HG03469 (cell line): ENCODE measurements around the gene SH3GLB1.

Source experiments
- ATAC-seq: cut with Tn5 transposase; IDR thresholded peaks from one replicate; pipeline ENCODE4 v1.9.1; 2021; ENCODE audit warnings: mild to moderate bottlenecking, moderate library complexity, moderate number of reproducible peaks; ENCODE audit not compliant: unreplicated experiment

SH3GLB1 gene

DNA sequence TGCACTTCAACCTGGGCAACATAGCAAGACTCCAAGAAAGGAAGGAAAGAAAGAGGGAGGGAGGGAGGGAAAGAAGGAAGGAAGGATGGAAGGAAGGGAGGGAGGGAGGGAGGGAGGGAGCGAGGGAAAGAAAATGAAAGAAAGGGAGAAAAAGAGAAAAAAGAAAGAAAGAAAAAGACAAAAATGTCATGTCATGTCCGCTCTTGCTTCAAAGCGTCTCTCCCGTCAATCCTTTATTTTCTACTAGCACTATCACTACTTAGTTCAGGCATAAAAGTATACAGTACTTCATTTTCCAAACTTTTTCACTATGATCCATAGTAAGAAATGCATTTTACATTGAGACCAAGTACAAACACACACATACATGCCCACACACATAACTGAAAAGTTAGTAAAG, 64.7 kb downstream of the SH3GLB1 start:
- no peak for ATAC-seq

DNA sequence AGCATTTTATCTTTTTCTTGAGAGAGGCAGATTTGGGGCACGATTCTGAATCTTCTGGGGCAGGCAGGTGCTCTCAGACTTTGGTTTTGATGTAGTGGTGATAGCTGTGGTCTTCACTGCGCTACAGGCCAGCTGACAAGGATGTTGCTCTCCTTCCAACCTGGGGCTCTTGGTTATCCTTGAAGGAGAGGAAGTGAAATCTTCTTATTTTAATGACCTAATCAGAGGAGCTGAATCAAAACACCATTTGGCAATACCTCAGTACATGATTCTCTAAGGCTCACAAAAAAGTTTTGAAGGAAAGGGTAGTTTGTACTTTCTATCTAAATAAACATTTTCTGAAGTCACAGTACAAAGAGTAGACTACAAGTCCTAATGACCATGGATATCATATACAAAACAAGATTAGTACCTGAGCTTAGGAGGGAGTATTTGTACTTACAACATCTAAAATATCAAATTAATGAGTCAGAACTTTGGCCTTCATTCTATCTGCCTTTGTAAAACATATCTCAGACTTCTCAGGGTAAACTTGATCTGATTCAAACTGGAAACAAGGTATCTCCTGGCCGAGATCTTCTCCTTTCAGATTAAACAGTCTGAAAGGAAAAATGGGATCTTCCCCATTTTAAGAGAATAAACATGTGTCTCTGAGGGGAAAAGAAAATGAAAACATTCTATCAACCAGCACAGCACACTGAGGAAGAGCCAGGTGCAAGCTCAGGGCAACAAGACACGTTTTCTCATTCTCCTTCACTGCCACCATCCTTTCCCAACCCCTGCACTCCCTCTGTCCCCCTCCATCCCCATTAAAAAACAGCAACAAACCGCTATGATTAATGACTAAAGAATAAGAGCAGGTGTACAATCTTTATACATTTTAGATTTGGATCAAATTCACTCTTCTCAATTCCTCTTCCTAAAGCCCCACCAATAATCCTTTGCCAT, 69.2 kb downstream of the SH3GLB1 start:
- ATAC-seq = no peak

DNA sequence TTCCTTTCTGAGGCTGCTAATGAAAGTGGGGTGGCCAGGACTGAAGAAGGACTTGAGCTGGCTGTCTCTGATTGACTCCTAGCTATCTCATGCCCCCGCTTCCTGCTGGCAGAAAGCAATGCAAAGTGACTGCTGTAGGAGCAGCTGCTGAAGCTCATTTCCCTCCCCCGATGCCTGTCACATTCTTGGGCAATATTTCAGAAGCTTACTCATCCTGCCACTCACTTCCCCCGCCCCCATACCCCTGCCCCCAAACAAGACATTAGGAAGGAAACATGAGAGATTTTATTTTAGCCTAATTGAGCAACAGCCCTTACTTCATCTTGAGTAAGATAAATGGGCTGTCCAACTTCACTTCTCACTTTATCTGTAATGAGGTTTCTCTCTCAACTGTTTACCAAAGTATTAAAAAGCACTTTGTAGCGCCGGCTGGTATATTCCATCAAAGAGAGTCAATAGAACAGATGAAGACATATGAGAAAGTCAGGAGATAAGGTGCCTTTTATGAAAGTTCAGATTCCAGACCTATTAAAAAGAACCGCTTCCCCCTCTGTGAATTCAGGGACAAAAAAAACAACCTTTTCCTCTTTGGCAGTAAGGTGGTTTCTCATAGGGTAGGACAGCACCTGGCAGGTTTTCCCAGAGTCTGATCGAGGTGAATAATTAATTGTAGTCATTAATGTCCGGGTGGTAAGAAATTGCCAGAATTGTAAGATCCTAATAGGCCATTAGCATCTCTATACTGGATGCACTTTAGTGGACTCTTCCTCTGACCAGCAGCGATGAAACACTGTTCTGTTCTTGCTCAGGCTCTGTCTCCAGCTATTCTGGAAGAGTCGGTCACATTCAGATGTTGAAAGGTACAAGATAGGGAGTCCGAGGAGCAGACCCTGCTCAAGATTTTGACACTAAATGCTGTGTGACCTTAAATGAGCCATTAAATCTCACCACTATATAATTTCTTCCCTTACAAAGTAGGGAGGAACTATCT, 70.2 kb downstream of the SH3GLB1 start:
- peak; percentile 78 for ATAC-seq

DNA sequence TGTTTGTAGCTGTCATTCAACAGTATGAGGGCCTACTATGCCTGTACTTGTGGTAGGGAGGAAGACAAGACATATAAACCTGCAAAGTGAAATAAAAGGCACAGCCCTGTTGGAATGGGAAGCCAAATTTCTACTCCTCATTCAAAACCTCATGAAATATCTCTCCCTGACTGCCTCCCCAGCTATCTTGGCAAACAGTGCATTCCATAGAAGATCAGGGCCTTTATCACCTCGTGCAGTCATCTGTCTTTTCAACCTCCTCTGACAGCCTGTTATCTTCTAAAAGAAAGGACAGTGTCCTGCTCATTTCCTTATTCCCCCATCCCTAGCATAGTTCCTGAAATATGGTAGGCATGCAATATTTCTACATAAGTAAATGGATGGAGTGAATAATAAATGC, 71.0 kb downstream of the SH3GLB1 start:
- ATAC-seq = no peak

DNA sequence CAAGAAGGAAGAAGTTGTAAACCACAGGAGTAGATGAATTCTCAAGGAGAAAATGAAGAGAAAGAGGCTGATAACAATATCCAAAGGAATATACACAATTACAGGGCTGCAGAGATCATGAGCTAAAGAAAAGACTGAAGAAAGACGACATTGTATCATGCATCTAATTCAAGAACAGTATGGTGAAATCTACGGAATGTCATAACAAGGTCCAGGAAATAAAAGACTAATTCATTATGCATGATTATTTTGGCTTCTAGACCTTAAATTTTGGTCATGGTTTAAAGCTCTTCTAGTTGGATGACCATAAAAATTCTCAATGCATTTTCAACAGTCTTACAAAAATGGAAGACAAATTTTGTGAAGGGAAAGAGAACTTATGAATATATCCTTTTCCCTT, 71.7 kb downstream of the SH3GLB1 start:
- ATAC-seq = no peak

DNA sequence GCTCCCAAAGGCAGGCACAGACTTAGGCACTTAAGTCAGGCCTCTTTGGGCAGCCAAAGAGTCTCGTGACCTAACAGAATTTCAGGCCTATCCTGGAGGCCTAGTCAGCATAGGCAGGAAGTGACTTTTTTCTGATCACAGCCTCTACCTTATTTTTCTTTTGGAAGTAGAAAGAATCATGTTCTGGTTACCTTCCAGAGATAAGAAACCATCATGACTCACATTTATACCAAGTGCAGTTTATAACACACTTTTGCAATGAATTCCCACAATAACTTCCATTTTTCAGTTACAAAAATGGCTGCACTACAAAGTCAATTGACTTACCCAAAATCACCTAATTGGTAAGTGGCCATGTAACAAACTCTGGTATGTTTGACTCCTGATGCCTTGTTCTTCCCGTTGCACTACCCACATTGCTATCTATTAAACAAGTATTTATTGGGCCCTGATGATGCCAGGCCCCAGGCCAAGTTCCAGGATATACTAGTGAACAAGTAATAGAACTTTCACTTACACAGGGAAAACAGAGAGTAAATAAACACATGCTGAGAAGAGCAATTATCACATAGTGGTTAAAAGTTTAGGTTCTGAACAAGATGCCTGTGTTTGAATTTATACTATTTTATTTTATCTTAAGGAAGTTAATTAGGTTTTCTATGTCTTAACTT, 74.3 kb downstream of the SH3GLB1 start:
- no peak for ATAC-seq

DNA sequence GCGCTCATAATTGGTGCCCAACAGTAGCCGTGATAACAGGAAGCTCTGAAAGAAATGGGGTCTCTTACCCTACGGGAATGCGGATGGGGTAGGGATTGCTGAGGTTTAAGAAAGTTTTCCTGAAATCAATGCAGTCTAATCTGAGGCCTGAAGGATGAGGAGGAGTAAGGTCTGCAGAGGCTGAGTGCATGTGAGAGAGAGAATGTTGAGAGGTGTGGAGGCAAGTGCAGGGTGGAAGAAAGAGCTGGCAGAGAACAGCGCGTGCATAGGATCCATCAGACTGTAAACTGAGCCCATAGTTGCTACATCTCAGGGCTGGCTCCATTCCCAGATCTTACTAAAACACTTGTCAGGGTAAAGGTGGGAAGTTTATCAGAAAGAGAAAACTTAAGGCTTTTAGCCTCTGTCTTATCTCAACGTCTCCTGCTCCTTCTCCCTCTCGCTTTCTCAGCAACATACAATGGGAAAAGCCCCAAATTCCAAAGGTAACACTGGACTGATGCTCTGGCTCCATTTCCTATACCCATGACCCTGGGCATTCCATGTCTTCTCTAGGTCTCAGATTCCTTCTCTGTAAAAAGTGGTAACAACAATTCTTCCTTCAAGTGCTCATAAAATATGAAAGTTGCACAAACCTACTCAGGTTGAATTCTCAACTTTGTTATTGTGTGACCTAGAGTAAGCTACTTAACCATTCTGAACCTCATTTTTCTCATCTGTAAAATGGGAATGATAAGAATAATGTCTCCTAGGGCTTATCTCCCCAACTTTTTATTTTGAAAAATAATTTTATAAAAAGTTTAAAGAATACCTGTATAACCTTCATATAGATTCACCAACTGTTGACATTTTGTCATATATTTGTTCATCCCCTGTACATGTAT, 75.2 kb downstream of the SH3GLB1 start:
- ATAC-seq = no peak

DNA sequence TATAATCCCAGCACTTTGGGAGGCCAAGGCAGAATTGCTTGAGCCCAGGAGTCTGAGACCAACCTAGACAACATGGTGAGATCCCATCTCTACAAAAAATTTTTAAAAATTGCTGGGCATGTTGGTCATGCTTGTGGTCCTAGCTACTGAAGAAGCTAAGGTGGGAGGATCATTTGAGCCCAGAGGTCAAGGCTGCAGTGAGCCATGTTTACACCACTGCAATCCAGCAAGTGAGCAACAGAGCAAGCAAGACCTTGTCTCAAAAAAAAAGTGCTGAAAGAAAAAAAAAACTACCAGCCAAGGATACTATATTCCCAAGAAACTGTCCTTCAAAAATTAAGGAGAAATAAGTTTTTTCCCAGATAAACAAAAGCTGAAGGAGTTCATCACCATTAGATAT, 78.1 kb downstream of the SH3GLB1 start:
- no peak for ATAC-seq

DNA sequence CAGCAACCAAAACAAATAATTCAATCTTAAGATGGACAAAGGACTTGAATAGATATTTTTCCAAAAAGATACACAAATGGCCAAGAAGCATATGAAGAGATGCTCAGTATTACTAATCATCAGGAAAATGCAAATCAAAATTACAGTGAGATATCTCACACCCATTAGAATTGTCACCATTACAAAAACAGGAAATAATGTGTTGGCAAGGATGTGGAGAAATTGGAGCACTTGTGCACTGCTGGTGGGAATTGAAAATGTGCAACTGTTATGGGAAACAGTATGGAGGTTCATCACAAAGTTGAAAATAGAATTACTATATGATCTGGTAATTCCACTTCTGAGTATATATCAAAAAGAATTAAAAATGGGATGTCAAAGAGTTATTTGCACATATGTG, 83.2 kb downstream of the SH3GLB1 start:
- no peak for ATAC-seq

DNA sequence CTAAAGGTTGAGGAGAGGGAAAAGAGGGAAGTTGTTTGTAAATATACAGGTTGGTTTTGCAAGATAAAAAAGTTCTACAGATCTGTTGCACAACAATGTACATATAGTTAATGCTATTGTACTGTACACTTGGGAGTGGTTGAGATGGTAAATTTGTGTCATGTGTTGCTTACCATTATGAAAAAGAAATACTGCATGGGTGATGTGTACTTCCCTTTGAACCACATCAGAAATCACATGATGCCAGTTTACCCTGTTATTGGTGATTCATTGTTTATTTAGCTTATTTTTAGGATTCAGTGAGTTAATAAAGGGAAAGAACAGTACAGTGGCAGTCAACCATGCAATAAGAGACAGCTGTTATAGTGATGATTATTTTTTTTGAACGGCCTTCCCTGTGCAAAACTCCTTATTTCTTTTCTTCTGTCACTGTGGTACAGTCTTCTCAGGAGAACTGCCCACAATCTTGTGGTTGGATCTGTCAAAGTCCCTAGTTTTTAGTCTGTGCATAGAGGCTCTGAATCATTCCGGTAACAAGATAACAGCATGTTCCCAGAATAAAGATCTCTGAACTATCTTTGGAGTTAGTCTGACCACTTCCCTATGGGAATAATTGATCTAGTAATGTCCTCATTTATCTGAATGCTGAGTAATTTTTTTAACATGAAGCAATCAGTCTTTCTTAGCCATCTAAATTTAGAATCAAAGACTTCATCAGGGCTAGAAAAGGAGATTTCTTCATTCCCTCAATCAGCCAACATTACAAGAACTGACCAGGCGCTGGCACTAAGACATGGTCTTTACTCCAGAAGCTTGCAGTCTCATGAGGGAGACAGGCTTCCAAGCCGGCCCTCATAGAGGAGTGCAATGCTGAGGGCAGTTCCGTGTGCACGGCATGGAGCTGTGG, 84.2 kb downstream of the SH3GLB1 start:
- ATAC-seq = no peak

DNA sequence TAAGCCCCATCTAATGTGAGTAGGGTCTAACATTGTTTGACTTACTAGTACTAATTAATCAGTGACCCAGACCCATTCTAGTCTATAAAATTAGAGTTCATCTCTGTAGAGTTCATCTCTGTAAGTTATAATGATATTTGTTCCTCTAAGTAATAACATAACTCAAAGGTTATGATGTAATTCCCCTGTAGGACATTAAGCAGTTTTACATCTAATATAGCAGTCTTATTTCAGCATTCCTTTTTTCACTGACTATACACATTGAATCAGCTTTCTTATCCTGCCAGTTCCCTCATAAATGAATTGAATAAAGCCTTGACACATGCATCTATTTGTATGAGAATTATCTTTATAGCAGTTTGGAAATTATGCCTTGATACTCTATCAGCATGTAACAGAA, 90.9 kb downstream of the SH3GLB1 start:
- ATAC-seq = no peak
